ENCODE results near the gene MT1G.
"Not testable (repeated sequence)": the region's sequence is repeated elsewhere in the genome, so short reads cannot be mapped to it uniquely, and the experiment has no call there.

Gene MT1G

GRCh38 chr16:56670620-56670934, 2.7 kb upstream of the MT1G start:
- DNase-seq (ENCODE audit: low spot score) (no peak), ATAC-seq (ENCODE audit: low read depth) (no peak)
- Histone ChIP-seq H3K4me3 (ENCODE audit: severe bottlenecking) (no peak overlapping the region), H3K4me1 (ENCODE audit: insufficient read depth, poor library complexity, severe bottlenecking) (peaks cover 2% of the 10 kb centered on the region), H3K27ac (ENCODE audit: poor library complexity, severe bottlenecking) (no peak overlapping the region), H3K27me3 (ENCODE audit: insufficient read depth, poor library complexity, severe bottlenecking) (no peaks in the 10 kb centered on the region), H3K36me3 (ENCODE audit: low read depth) (no peaks in the 10 kb centered on the region), H3K9me3 (ENCODE audit: severe bottlenecking) (no peaks in the 10 kb centered on the region)
- no peak for TF ChIP-seq CTCF (IDR thresholded peaks at IDR 0.05; ENCODE audit: poor library complexity, severe bottlenecking)

- ATAC-seq (ENCODE audit: low read depth) (no peak), DNase-seq (ENCODE audit: low spot score) (no peak)
- Histone ChIP-seq H3K36me3 (ENCODE audit: low read depth) (no peaks in the 10 kb centered on the region), H3K27ac (ENCODE audit: poor library complexity, severe bottlenecking) (no peak overlapping the region), H3K9me3 (ENCODE audit: severe bottlenecking) (no peaks in the 10 kb centered on the region), H3K4me1 (ENCODE audit: insufficient read depth, poor library complexity, severe bottlenecking) (peaks cover 2% of the 10 kb centered on the region), H3K27me3 (ENCODE audit: insufficient read depth, poor library complexity, severe bottlenecking) (no peaks in the 10 kb centered on the region), H3K4me3 (ENCODE audit: severe bottlenecking) (no peak overlapping the region)
- no peak for TF ChIP-seq CTCF (IDR thresholded peaks at IDR 0.05; ENCODE audit: poor library complexity, severe bottlenecking)
Observed at GRCh38 chr16:56669840-56670619, 2.2 kb upstream of the MT1G start.

- no peak for ATAC-seq (ENCODE audit: low read depth)
- no peaks in the 10 kb centered on the region for H3K27me3 ChIP-seq (ENCODE audit: insufficient read depth, poor library complexity, severe bottlenecking)
- peaks cover 2% of the 10 kb centered on the region for H3K4me1 ChIP-seq (ENCODE audit: insufficient read depth, poor library complexity, severe bottlenecking)
- H3K36me3 ChIP-seq (ENCODE audit: low read depth), result no peaks in the 10 kb centered on the region
- DNase-seq (ENCODE audit: low spot score), result no peak
- H3K4me3 ChIP-seq (ENCODE audit: severe bottlenecking), result no peak within 1 kb of the TSS
- H3K9me3 ChIP-seq (ENCODE audit: severe bottlenecking), result no peaks in the 10 kb centered on the region
- no peak within 1 kb of the TSS for H3K27ac ChIP-seq (ENCODE audit: poor library complexity, severe bottlenecking)
- no peak for TF ChIP-seq CTCF (IDR thresholded peaks at IDR 0.05; ENCODE audit: poor library complexity, severe bottlenecking)
Observed at GRCh38 chr16:56669005-56669839, 1.4 kb upstream of the MT1G start, which contains the start of gene MT1H. MT1H (plus strand) TSS chr16:56669814; CDS start chr16:56669885, 71 bp downstream.

GRCh38 chr16:56665286-56666261, 2.3 kb downstream of the MT1G start:
- not testable (repeated sequence) for H3K27me3 ChIP-seq (ENCODE audit: insufficient read depth, poor library complexity, severe bottlenecking)
- peak; percentile 49; the same call in 2 of the 3 replicates for ATAC-seq (ENCODE audit: low read depth)

GRCh38 chr16:56664506-56664905, 3.4 kb downstream of the MT1G start:
- Histone ChIP-seq H3K4me1 (ENCODE audit: insufficient read depth, poor library complexity, severe bottlenecking) (no peaks in the 10 kb centered on the region), H3K27ac (ENCODE audit: poor library complexity, severe bottlenecking) (no peak overlapping the region), H3K27me3 (ENCODE audit: insufficient read depth, poor library complexity, severe bottlenecking) (no peaks in the 10 kb centered on the region), H3K9me3 (ENCODE audit: severe bottlenecking) (no peaks in the 10 kb centered on the region), H3K4me3 (ENCODE audit: severe bottlenecking) (no peak overlapping the region), H3K36me3 (ENCODE audit: low read depth) (no peaks in the 10 kb centered on the region)
- TF ChIP-seq CTCF (IDR thresholded peaks at IDR 0.05; ENCODE audit: poor library complexity, severe bottlenecking), result no peak
- no peak for ATAC-seq (ENCODE audit: low read depth)
- no peak for DNase-seq (ENCODE audit: low spot score)

More at GRCh38 chr16:56665286-56666261, 2.3 kb downstream of the MT1G start:
- H3K9me3 ChIP-seq (ENCODE audit: severe bottlenecking); H3K4me1 ChIP-seq (ENCODE audit: insufficient read depth, poor library complexity, severe bottlenecking); H3K36me3 ChIP-seq (ENCODE audit: low read depth); H3K4me3 ChIP-seq (ENCODE audit: severe bottlenecking); H3K27ac ChIP-seq (ENCODE audit: poor library complexity, severe bottlenecking); DNase-seq (ENCODE audit: low spot score): not testable (repeated sequence)
